Measurements from ENCODE around the gene PXDC1. TPM values are rescaled to one million over a fixed set of nuclear protein-coding genes. Genes with fewer than 3 reads are reported as not detected.

PXDC1 gene
- total and polyA plus RNA-seq, 5 donors: 18.9 to 43.9 (median 23.7) TPM

GRCh38 chr6:3739311-3739897 is 12.1 kb downstream of the PXDC1 start:
- 61% methylated on average over 16 of the region's 16 CpGs for WGBS
- peak; percentile 5 to 9 for ATAC-seq
- peak in 2 of 3 donors; percentile 64 to 71 for DNase-seq
- Histone ChIP-seq H3K27ac (ENCODE audit: low read length) (no peak overlapping the region), H3K4me1 (ENCODE audit: control insufficient read depth, insufficient read depth, low read length) (peaks cover 2% of the 10 kb centered on the region), H3K9me3 (ENCODE audit: control insufficient read depth, low read length) (no peaks in the 10 kb centered on the region), H3K4me3 (ENCODE audit: low read length) (no peak overlapping the region), H3K27me3 (ENCODE audit: control insufficient read depth, insufficient read depth) (no peaks in the 10 kb centered on the region)
- intact Hi-C loops (cut with DNase I): loop anchor here in 2 of 4 donors (10.0 kb wide), 3 partner anchors 325 to 615 kb away; no protein-coding TSS in a partner anchor

DNA sequence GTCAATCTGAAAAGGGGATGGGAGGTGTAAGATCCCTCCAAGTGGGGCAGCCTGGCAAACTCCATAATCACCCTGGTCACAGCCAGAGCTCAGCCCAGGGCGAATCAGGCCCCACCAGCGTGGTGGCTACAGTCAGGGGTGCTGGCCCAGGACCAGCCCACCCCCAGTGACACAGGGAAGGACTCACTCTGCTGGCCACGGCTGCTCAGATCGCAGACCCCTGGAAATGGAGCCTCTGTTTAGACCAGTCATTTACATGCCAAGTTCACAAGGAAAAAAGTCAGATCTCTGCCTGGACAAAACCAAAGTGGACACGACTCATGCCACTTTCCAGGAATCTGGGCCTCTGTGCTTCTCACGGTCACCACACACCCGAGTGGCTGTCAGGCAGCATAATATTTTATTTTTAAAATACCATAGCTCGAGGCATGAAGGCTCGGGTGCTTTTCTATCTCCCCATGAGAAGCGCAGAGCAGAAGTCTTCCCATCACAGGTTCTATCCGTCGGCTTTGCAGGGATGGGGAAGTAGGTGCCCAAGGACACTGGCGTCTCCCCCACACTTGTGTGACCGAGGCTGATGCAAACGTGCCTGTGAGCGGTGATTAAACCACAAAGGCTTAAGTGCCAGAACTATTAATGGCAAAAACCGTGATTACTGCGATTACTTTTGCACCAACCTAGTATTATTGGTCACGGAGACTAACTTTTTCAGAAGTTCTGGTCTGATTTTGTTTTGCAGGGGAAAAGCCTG is 13.0 kb downstream of the PXDC1 start:
- Histone ChIP-seq H3K27me3 (ENCODE audit: control insufficient read depth, insufficient read depth) (no peaks in the 10 kb centered on the region), H3K9me3 (ENCODE audit: control insufficient read depth, low read length) (no peaks in the 10 kb centered on the region), H3K27ac (ENCODE audit: low read length) (no peak overlapping the region), H3K4me1 (ENCODE audit: control insufficient read depth, insufficient read depth, low read length) (peaks cover under 1% of the 10 kb centered on the region), H3K4me3 (ENCODE audit: low read length) (no peak overlapping the region)
- no peak for ATAC-seq
- no peak for DNase-seq
- WGBS: 75% methylated on average over 19 of the region's 19 CpGs
- intact Hi-C loops (cut with DNase I): loop anchor here in 2 of 4 donors (10.0 kb wide), 3 partner anchors 324 to 614 kb away; no protein-coding TSS in a partner anchor

GRCh38 chr6:3737831-3738210 is 13.7 kb downstream of the PXDC1 start:
- intact Hi-C loops (cut with DNase I): loop anchor here in 2 of 4 donors (10.0 kb wide), 3 partner anchors 323 to 613 kb away; no protein-coding TSS in a partner anchor
- H3K4me1 ChIP-seq (ENCODE audit: control insufficient read depth, insufficient read depth, low read length): no peaks in the 10 kb centered on the region
- no peak for DNase-seq
- no peak for ATAC-seq
- H3K27me3 ChIP-seq (ENCODE audit: control insufficient read depth, insufficient read depth): no peaks in the 10 kb centered on the region
- WGBS: 84% methylated on average over 12 of the region's 12 CpGs
- H3K4me3 ChIP-seq (ENCODE audit: low read length): no peak overlapping the region
- H3K9me3 ChIP-seq (ENCODE audit: control insufficient read depth, low read length): no peaks in the 10 kb centered on the region
- H3K27ac ChIP-seq (ENCODE audit: low read length): no peak overlapping the region

DNA sequence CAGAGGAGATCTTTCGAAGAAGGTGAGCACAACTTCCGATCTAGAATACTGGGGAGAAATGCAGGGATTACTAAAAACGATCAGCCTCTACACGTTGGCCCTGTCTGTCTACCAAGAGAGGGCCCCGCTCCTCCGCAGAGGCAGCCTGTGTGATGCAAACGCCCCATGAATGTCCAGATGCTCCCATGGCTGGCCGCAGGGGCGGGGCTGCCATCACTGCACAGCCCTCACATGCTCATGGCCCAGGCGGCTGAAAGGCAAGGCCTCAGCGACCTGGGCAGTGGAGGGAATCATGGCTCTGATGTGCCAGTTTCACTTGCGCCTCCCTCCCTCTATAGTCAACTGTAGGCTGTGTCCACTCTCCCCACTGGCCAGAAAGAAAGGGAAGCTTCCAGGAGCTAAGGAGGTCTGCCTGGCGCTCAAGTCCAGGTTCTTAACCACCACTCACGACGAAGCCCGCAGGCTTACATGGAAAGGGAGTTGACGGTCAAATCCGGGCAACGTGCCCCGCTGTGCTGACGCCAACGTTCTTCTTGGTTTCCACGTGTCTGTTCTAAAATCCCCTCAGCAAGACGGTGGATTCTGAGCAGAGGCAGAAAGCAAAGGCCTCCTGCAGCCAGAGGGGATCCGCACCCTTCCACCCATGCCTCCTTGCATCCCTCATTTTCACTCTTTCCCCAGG is 14.2 kb downstream of the PXDC1 start:
- Histone ChIP-seq H3K27me3 (ENCODE audit: control insufficient read depth, insufficient read depth) (no peaks in the 10 kb centered on the region), H3K4me1 (ENCODE audit: control insufficient read depth, insufficient read depth, low read length) (no peaks in the 10 kb centered on the region), H3K9me3 (ENCODE audit: control insufficient read depth, low read length) (no peaks in the 10 kb centered on the region), H3K4me3 (ENCODE audit: low read length) (no peak overlapping the region), H3K27ac (ENCODE audit: low read length) (no peak overlapping the region)
- ATAC-seq (no peak), DNase-seq (peak in 1 of 3 donors; percentile 83)
- intact Hi-C loops (cut with DNase I): loop anchor here in 2 of 4 donors (10.0 kb wide), 3 partner anchors 322 to 612 kb away; no protein-coding TSS in a partner anchor
- WGBS: 78% methylated on average over 25 of the region's 25 CpGs

DNA sequence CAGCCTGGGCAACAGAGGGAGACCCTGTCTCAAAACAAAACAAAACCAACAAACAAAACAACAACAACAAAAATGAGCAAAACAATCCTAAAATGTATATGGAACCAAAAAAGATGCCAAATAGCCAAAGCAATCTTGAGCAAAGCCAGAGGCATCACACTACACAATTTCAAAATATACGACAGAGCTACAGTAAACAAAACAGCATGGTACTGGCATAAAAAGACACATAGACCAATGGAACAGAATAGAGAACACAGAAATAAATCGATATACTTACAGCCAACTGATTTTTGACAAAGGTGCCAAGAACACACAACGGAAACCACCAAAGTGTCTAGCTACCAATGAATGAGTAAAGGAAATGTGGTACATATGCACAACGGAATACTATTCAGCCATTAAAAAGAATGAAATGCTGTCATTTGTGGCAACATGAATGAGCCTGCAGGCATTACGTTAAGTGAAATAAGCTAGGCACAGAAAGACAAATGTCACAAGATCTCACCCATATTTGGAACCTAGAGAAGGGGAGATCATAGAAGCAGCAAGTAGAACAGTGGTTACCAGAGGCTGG is 16.4 kb downstream of the PXDC1 start:
- no peaks in the 10 kb centered on the region for H3K4me1 ChIP-seq (ENCODE audit: control insufficient read depth, insufficient read depth, low read length)
- no peak overlapping the region for H3K4me3 ChIP-seq (ENCODE audit: low read length)
- DNase-seq (no peak), ATAC-seq (no peak)
- H3K27me3 ChIP-seq (ENCODE audit: control insufficient read depth, insufficient read depth): no peaks in the 10 kb centered on the region
- 97% methylated on average over 5 of the region's 5 CpGs for WGBS
- intact Hi-C loops (cut with DNase I): loop anchor here in 2 of 4 donors (10.0 kb wide), 3 partner anchors 320 to 610 kb away; no protein-coding TSS in a partner anchor
- H3K9me3 ChIP-seq (ENCODE audit: control insufficient read depth, low read length): no peaks in the 10 kb centered on the region
- no peak overlapping the region for H3K27ac ChIP-seq (ENCODE audit: low read length)

GRCh38 chr6:3734023-3734422 is 17.5 kb downstream of the PXDC1 start:
- Histone ChIP-seq H3K9me3 (ENCODE audit: control insufficient read depth, low read length) (no peaks in the 10 kb centered on the region), H3K4me1 (ENCODE audit: control insufficient read depth, insufficient read depth, low read length) (no peaks in the 10 kb centered on the region), H3K4me3 (ENCODE audit: low read length) (no peak overlapping the region), H3K27me3 (ENCODE audit: control insufficient read depth, insufficient read depth) (no peaks in the 10 kb centered on the region), H3K27ac (ENCODE audit: low read length) (no peak overlapping the region)
- intact Hi-C loops (cut with DNase I): loop anchor here (5.0 to 10.0 kb wide), 5 partner anchors 319 to 609 kb away; no protein-coding TSS in a partner anchor
- ATAC-seq: no peak
- 83% methylated on average over 10 of the region's 10 CpGs for WGBS
- no peak for DNase-seq

GRCh38 chr6:3733321-3733925 is 18.1 kb downstream of the PXDC1 start:
- Histone ChIP-seq H3K27me3 (ENCODE audit: control insufficient read depth, insufficient read depth) (no peaks in the 10 kb centered on the region), H3K27ac (ENCODE audit: low read length) (no peak overlapping the region), H3K4me3 (ENCODE audit: low read length) (no peak overlapping the region), H3K4me1 (ENCODE audit: control insufficient read depth, insufficient read depth, low read length) (no peaks in the 10 kb centered on the region), H3K9me3 (ENCODE audit: control insufficient read depth, low read length) (no peaks in the 10 kb centered on the region)
- intact Hi-C loops (cut with DNase I): loop anchor here (2.0 to 10.0 kb wide), 6 partner anchors 319 to 609 kb away; no protein-coding TSS in a partner anchor
- ATAC-seq: no peak
- no peak for DNase-seq
- WGBS: 85% methylated on average over 17 of the region's 17 CpGs

DNA sequence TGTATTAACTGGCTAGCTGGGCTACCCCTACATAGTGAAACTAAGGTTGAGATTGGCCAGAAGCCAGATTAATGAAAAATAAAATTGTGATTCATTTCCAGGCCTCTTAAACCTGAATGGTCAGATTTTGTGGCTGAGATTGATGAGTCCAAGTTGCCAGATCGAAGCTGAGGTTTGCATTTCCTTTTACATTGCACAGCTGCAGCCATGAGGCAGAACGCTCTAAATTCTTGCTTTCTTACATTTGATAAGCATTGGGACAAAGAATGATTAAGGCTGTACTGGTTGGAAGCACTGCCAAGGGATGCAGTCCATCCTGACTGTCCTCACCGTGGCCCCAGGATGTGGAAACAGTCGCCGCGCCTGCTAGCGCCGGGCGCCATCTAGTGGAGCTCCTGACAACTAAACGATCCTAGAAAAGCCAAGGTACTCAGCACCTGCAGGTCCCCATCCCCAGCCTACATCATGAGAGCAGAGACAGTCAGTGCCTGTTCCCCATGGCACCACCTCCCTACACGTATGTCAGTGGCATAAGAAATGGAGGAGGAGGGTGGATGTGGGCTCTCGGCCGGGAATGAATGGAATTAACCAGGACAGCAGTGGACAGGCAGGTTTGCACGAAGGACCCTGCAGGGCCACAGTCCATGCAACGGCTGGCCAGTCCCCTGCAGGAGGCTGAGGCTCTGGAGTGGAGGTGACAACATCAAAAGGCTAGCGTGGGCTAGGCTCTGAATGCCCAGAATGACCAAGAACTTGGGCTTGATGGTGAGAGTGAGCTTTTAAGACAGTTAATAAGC is 19.0 kb downstream of the PXDC1 start:
- 25% methylated on average over 16 of the region's 16 CpGs for WGBS
- intact Hi-C loops (cut with DNase I): loop anchor here (2.0 to 10.0 kb wide), 6 partner anchors 318 to 608 kb away; no protein-coding TSS in a partner anchor
- ATAC-seq (peak; percentile 78 to 82), DNase-seq (peak; percentile 77 to 87 (median 87))
- H3K27me3 ChIP-seq (ENCODE audit: control insufficient read depth, insufficient read depth): no peaks in the 10 kb centered on the region
- no peak overlapping the region for H3K27ac ChIP-seq (ENCODE audit: low read length)
- H3K4me3 ChIP-seq (ENCODE audit: low read length): no peak overlapping the region
- H3K9me3 ChIP-seq (ENCODE audit: control insufficient read depth, low read length): no peaks in the 10 kb centered on the region
- H3K4me1 ChIP-seq (ENCODE audit: control insufficient read depth, insufficient read depth, low read length): no peaks in the 10 kb centered on the region

DNA sequence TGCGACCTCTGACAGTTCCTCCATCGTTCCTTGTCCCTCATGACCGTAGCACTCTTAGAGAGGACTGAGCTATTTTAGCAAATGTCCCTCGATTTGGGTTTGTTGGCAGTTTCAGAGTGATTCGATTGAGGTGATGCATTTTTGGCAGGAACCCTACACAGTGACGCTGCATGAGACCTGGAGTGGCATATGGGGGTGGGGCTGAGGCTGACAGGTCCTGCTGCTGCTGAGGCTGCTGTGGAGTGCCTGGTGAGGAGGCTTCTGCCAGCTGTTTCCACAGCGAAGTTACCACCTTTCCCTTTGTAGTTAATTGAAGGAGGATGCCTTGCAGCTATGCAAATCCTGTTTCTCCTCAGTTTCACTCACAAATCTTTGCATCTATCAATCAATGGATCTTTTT is 19.8 kb downstream of the PXDC1 start:
- no peak overlapping the region for H3K4me3 ChIP-seq (ENCODE audit: low read length)
- ATAC-seq (peak in 1 of 2 donors; percentile 10), DNase-seq (no peak)
- no peak overlapping the region for H3K27ac ChIP-seq (ENCODE audit: low read length)
- H3K9me3 ChIP-seq (ENCODE audit: control insufficient read depth, low read length): no peaks in the 10 kb centered on the region
- H3K4me1 ChIP-seq (ENCODE audit: control insufficient read depth, insufficient read depth, low read length): no peaks in the 10 kb centered on the region
- intact Hi-C loops (cut with DNase I): loop anchor here (2.0 to 10.0 kb wide), 7 partner anchors 317 to 607 kb away; no protein-coding TSS in a partner anchor
- H3K27me3 ChIP-seq (ENCODE audit: control insufficient read depth, insufficient read depth): no peaks in the 10 kb centered on the region
- 73% methylated on average over 7 of the region's 7 CpGs for WGBS
